Regular cardiac myocyte (primary cell): Measurements from ENCODE around the gene CYP2B6. TPM values are rescaled to one million over a fixed set of nuclear protein-coding genes. Genes with fewer than 3 reads are reported as not detected.

Source experiments
- total RNA-seq: library from RNA; depleted of rRNA; stranded (reverse); fragments of >200 nt; gene quantifications from 2 replicates; pipeline ENCODE4 v1.2.3, GENCODE V29; 2014

The CYP2B6 gene
- total RNA-seq = not detected in 2 replicates

DNA sequence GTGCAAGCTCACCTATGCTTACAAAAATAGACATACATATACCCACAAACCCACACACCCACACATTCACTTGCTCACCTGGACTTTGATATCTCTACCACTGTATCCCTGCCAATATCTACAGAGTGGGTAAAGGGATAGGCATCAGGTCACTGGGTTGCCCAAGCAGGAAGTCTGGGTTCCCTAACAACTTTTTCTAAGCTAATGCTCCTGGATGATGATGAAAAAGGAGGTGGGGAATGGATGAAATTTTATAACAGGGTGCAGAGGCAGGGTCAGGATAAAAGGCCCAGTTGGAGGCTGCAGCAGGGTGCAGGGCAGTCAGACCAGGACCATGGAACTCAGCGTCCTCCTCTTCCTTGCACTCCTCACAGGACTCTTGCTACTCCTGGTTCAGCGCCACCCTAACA lies at the start of gene CYP2B6:
TSS of gene CYP2B6 (plus strand) at position 311 of the 410 bp plus-strand sequence. CDS start at position 335, 24 bp downstream.

Other genes starting within 250 kb of the CYP2B6 start
- 0.56 and 0.96 TPM in 2 replicates for gene ACTMAP, start 240.8 kb upstream of the CYP2B6 start, total RNA-seq
- 17.8 and 27.4 TPM in 2 replicates for gene SNRPA, start 240.1 kb upstream of the CYP2B6 start, total RNA-seq
- 0.85 TPM in 1 of 2 replicates, not detected in the other for gene MIA, start 215.8 kb upstream of the CYP2B6 start, total RNA-seq
- 6.5 and 9.2 TPM in 2 replicates for gene RAB4B, start 213.0 kb upstream of the CYP2B6 start, total RNA-seq
- gene EGLN2, start 192.1 kb upstream of the CYP2B6 start, total RNA-seq = 63.1 and 84.5 TPM in 2 replicates
- not detected in 2 replicates for gene CYP2A6, start 140.8 kb upstream of the CYP2B6 start, total RNA-seq
- gene CYP2A7, start 109.1 kb upstream of the CYP2B6 start, total RNA-seq = not detected in 2 replicates
- not detected in 2 replicates for gene CYP2A13, start 97.2 kb downstream of the CYP2B6 start, total RNA-seq
- under 0.01 TPM in 1 of 2 replicates, not detected in the other for gene CYP2F1, start 123.2 kb downstream of the CYP2B6 start, total RNA-seq
- gene CYP2S1, start 201.9 kb downstream of the CYP2B6 start, total RNA-seq = under 0.01 and 1.3 TPM in 2 replicates
- 224 and 501 TPM in 2 replicates for gene AXL, start 227.9 kb downstream of the CYP2B6 start, total RNA-seq